PFSK-1 (cell line): ENCODE measurements around the gene GRK2.

Experiments
- FOXP2 ChIP-seq: optimal IDR thresholded peaks from 2 replicates; pipeline ENCODE3; 2011; ENCODE audit warnings: borderline replicate concordance, control low read depth, inconsistent platforms; ENCODE audit not compliant: insufficient read depth; ENCODE audit errors: extremely low read length, extremely low read depth
- POLR2AphosphoS5 ChIP-seq: IDR thresholded peaks from 2 replicates; pipeline ENCODE4 v1.6.1; 2012; ENCODE audit warnings: low read depth, mild to moderate bottlenecking, control low read depth, low read length, moderate library complexity
- REST ChIP-seq, 2 experiments: IDR thresholded peaks; 2 replicates each; pipeline versions ENCODE4 v1.6.1 to v1.8.0; 2011 to 2012; ENCODE audit warnings: low read depth in 2 of 2, low read length in 2 of 2, control low read depth in 1 of 2, inconsistent platforms in 1 of 2, mild to moderate bottlenecking in 1 of 2, moderate library complexity in 1 of 2; ENCODE audit not compliant: insufficient read depth in 1 of 2
- SIN3A ChIP-seq: IDR thresholded peaks from 2 replicates; pipeline ENCODE4 v1.6.1; 2012; ENCODE audit warnings: mild to moderate bottlenecking, low read length, moderate library complexity, borderline replicate concordance; ENCODE audit not compliant: insufficient read depth
- TAF1 ChIP-seq: IDR thresholded peaks from 2 replicates; pipeline ENCODE4 v1.6.1; 2012; ENCODE audit warnings: low read length, control low read depth, borderline replicate concordance; ENCODE audit not compliant: insufficient read depth

GRK2 gene

GRCh38 chr11:67248653-67249052 is 17.6 kb upstream of the GRK2 start:
- no peak for TF ChIP-seq REST (IDR thresholded peaks at IDR 0.05; ENCODE audit: insufficient read depth in 1 of 2, low read depth in 2 of 2, low read length in 2 of 2)
- TF ChIP-seq SIN3A, result no peak
- TF ChIP-seq POLR2AphosphoS5, result no peak
- no peak for TF ChIP-seq FOXP2
- no peak for TF ChIP-seq TAF1

GRCh38 chr11:67250059-67251043 is 15.9 kb upstream of the GRK2 start:
- TF ChIP-seq REST (IDR thresholded peaks at IDR 0.05; ENCODE audit: insufficient read depth in 1 of 2, low read depth in 2 of 2, low read length in 2 of 2) (no peak), FOXP2 (no peak), TAF1 (no peak), SIN3A (no peak), POLR2AphosphoS5 (no peak)

- TF ChIP-seq FOXP2, result no peak
- TF ChIP-seq REST (IDR thresholded peaks at IDR 0.05; ENCODE audit: insufficient read depth in 1 of 2, low read depth in 2 of 2, low read length in 2 of 2), result no peak
- no peak for TF ChIP-seq SIN3A
- no peak for TF ChIP-seq POLR2AphosphoS5
These were observed 14.4 kb upstream of the GRK2 start for GRCh38 chr11:67251841-67252240.

GRCh38 chr11:67252831-67253239 is 13.4 kb upstream of the GRK2 start:
- TF ChIP-seq REST (IDR thresholded peaks at IDR 0.05; ENCODE audit: insufficient read depth in 1 of 2, low read depth in 2 of 2, low read length in 2 of 2), result no peak
- TF ChIP-seq POLR2AphosphoS5, result no peak; the same call in 1 of the 2 replicates
- no peak for TF ChIP-seq SIN3A
- TF ChIP-seq FOXP2, result no peak
- no peak for TF ChIP-seq TAF1
